H9 (cell line): Measurements from ENCODE around the gene VKORC1. TPM values are rescaled to one million over a fixed set of nuclear protein-coding genes. Genes with fewer than 3 reads are reported as not detected.

ENCODE experiments used
- DNase-seq: peaks from one replicate; pipeline ENCODE4 v3.0.0-alpha.2; 2017
- H2AFZ ChIP-seq: one replicate; pipeline ENCODE4 v1.6.1; 2013; ENCODE audit warnings: mild to moderate bottlenecking, low read length, control low read depth, moderate library complexity
- H2AK5ac ChIP-seq: 2 replicates; pipeline ENCODE4 v1.6.1; 2013; ENCODE audit warnings: low read length, control low read depth, mixed read lengths; ENCODE audit not compliant: insufficient read length
- H2BK120ac ChIP-seq: one replicate; pipeline ENCODE4 v1.6.1; 2013; ENCODE audit warnings: low read depth, mild to moderate bottlenecking, low read length, control low read depth, inconsistent platforms; ENCODE audit not compliant: poor library complexity, severe bottlenecking
- H2BK12ac ChIP-seq: 2 replicates; pipeline ENCODE4 v1.6.1; 2013; ENCODE audit warnings: low read length, control low read depth, mixed read lengths, low read depth; ENCODE audit not compliant: insufficient read length
- H2BK15ac ChIP-seq: 2 replicates; pipeline ENCODE4 v1.6.1; 2013; ENCODE audit warnings: low read depth, low read length, control low read depth
- H2BK20ac ChIP-seq: one replicate; pipeline ENCODE4 v1.6.1; 2013; ENCODE audit warnings: low read depth, mild to moderate bottlenecking, low read length, control low read depth, inconsistent platforms; ENCODE audit not compliant: poor library complexity, severe bottlenecking
- H2BK5ac ChIP-seq: 2 replicates; pipeline ENCODE4 v1.6.1; 2013; ENCODE audit warnings: low read length, control low read depth, mixed read lengths; ENCODE audit not compliant: insufficient read length
- H3K14ac ChIP-seq: 2 replicates; pipeline ENCODE4 v1.6.1; 2013; ENCODE audit warnings: low read length, control low read depth; ENCODE audit not compliant: insufficient read depth
- H3K18ac ChIP-seq: 2 replicates; pipeline ENCODE4 v1.6.1; 2013; ENCODE audit warnings: low read depth, mild to moderate bottlenecking, mixed read lengths, low read length, control low read depth; ENCODE audit not compliant: insufficient read length
- H3K23ac ChIP-seq: 2 replicates; pipeline ENCODE4 v1.6.1; 2013; ENCODE audit warnings: low read length, control low read depth, mixed read lengths, low read depth; ENCODE audit not compliant: insufficient read length
- H3K23me2 ChIP-seq: 2 replicates; pipeline ENCODE4 v1.6.1; 2013; ENCODE audit warnings: low read depth, mild to moderate bottlenecking, mixed read lengths, low read length, control low read depth; ENCODE audit not compliant: insufficient read length, poor library complexity, severe bottlenecking
- H3K27ac ChIP-seq: 2 replicates; pipeline ENCODE4 v1.5.1; 2013; ENCODE audit warnings: low read length, control low read depth, mixed read lengths, low read depth; ENCODE audit not compliant: insufficient read length
- H3K27me3 ChIP-seq: 2 replicates; pipeline ENCODE4 v1.6.1; 2013; ENCODE audit warnings: low read length, control low read depth, inconsistent platforms; ENCODE audit not compliant: insufficient read depth
- H3K4ac ChIP-seq: 2 replicates; pipeline ENCODE4 v1.6.1; 2013; ENCODE audit warnings: low read depth, mild to moderate bottlenecking, control low read depth, inconsistent platforms, low read length, moderate library complexity
- H3K4me1 ChIP-seq: 2 replicates; pipeline ENCODE4 v1.6.1; 2013; ENCODE audit warnings: low read length, control low read depth, inconsistent platforms; ENCODE audit not compliant: insufficient read depth
- H3K4me2 ChIP-seq: 2 replicates; pipeline ENCODE4 v1.6.1; 2013; ENCODE audit warnings: low read length, control low read depth, mixed read lengths; ENCODE audit not compliant: insufficient read length, insufficient read depth
- H3K56ac ChIP-seq: 2 replicates; pipeline ENCODE4 v1.6.1; 2013; ENCODE audit warnings: low read depth, mild to moderate bottlenecking, mixed read lengths, low read length, control low read depth; ENCODE audit not compliant: insufficient read length
- H3K79me1 ChIP-seq: 2 replicates; pipeline ENCODE4 v1.6.1; 2013; ENCODE audit warnings: low read depth, mild to moderate bottlenecking, moderate library complexity, low read length, control low read depth, inconsistent platforms; ENCODE audit not compliant: insufficient read depth, poor library complexity, severe bottlenecking
- H3K79me2 ChIP-seq: 2 replicates; pipeline ENCODE4 v1.6.1; 2013; ENCODE audit warnings: low read length, control low read depth, inconsistent platforms; ENCODE audit not compliant: insufficient read depth
- H3K9ac ChIP-seq: 2 replicates; pipeline ENCODE4 v1.6.1; 2013; ENCODE audit warnings: low read length, control low read depth, mixed read lengths; ENCODE audit not compliant: insufficient read length; ENCODE audit errors: extremely low read depth
- H3K9me3 ChIP-seq: one replicate; pipeline ENCODE4 v1.6.1; 2013; ENCODE audit warnings: low read depth, low read length, inconsistent platforms; ENCODE audit not compliant: control insufficient read depth
- H3T11ph ChIP-seq: one replicate; pipeline ENCODE4 v1.6.1; 2013; ENCODE audit warnings: mild to moderate bottlenecking, low read length, control low read depth, inconsistent platforms
- H4K20me1 ChIP-seq: one replicate; pipeline ENCODE4 v1.6.1; 2013; ENCODE audit not compliant: control insufficient read depth, insufficient read length, insufficient read depth
- H4K5ac ChIP-seq: 2 replicates; pipeline ENCODE4 v1.6.1; 2013; ENCODE audit warnings: low read depth, mild to moderate bottlenecking, mixed read lengths, low read length, control low read depth; ENCODE audit not compliant: insufficient read length
- H4K8ac ChIP-seq: replicated peaks from 2 replicates; pipeline ENCODE4 v1.6.1; 2013; ENCODE audit warnings: low read length, control low read depth, mixed read lengths, low read depth; ENCODE audit not compliant: insufficient read length
- H4K91ac ChIP-seq: 2 replicates; pipeline ENCODE4 v1.6.1; 2013; ENCODE audit warnings: low read depth, mild to moderate bottlenecking, moderate library complexity, mixed read lengths, low read length, control low read depth; ENCODE audit not compliant: insufficient read length
- H3K27ac Mint-ChIP-seq, 3 experiments: 2 replicates in 2 of 3; 3 replicates in 1 of 3; pipeline ENCODE4 v1.8.0; 2020 to 2021; ENCODE audit warnings: mixed read lengths in 3 of 3, mild to moderate bottlenecking in 1 of 3, moderate library complexity in 1 of 3
- H3K27me3 Mint-ChIP-seq: 2 replicates; pipeline ENCODE4 v1.8.0; 2021; ENCODE audit warnings: low read depth, mild to moderate bottlenecking, moderate library complexity, mixed read lengths
- H3K36me3 Mint-ChIP-seq, 3 experiments: 2 replicates in 2 of 3; 3 replicates in 1 of 3; pipeline ENCODE4 v1.8.0; 2020 to 2021; ENCODE audit warnings: low read depth in 3 of 3, mixed read lengths in 3 of 3; ENCODE audit not compliant: insufficient read depth in 1 of 3
- H3K4me1 Mint-ChIP-seq, 2 experiments: 2 replicates each; pipeline ENCODE4 v1.8.0; 2020; ENCODE audit warnings: mixed read lengths in 2 of 2
- H3K4me3 Mint-ChIP-seq, 2 experiments: 2 replicates in 1 of 2; 3 replicates in 1 of 2; pipeline ENCODE4 v1.8.0; 2020 to 2021; ENCODE audit warnings: mild to moderate bottlenecking in 2 of 2, mixed read lengths in 2 of 2, moderate library complexity in 1 of 2
- H3K9me3 Mint-ChIP-seq, 2 experiments: 2 replicates in 1 of 2; 3 replicates in 1 of 2; pipeline ENCODE4 v1.8.0; 2020; ENCODE audit warnings: mild to moderate bottlenecking in 2 of 2, mixed read lengths in 2 of 2, moderate library complexity in 1 of 2
- WGBS: extraction: QIAGEN DNeasy Blood & Tissue Kit; methylation state at CpG from one replicate; pipeline ENCODE4 v1.1.7; 2013; ENCODE audit warnings: missing lambda C conversion rate, low lambda C conversion rate, mixed read lengths; ENCODE audit not compliant: insufficient read length; ENCODE audit errors: extremely low coverage; 5-methylcytosine and 5-hydroxymethylcytosine counted together
- total RNA-seq: library from RNA; stranded (reverse); gene quantifications from 2 replicates; pipeline ENCODE4 v1.2.1, GENCODE V29; 2021
- TF ChIP-seq, protein P1 (sequence below): fragments of 200-600 bp; sonication (generic); conservative IDR thresholded peaks from 3 replicates; pipeline ENCODE4 v1.8.0; 2021; ENCODE audit warnings: antibody characterized with exemption, mild to moderate bottlenecking

Gene VKORC1
- total RNA-seq, 1 experiment from 2014 or later, result 93.9 TPM

DNA sequence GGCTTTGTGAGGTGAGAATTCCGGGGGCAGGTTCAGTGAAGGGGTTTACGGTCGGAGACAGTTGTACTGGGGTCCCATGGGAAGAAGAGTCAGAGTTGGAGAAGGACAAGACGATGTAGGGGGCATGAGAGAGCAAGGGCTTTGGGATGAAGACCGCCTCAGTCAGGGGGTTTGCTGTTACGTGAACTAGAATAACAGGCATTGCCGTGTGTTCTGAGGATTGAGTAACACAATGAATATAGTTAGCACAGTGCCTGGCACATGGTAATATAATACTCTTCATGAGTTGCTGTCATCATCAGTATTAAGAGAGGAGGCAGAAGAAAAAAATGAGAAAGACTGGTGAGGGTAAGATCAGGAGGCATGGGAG, 19.8 kb downstream of the VKORC1 start:
- no peak overlapping the region for H2BK5ac ChIP-seq
- no peak overlapping the region for H3K23ac ChIP-seq
- peaks cover 6% of the 10 kb centered on the region for H3K79me1 ChIP-seq
- Mint-ChIP-seq H3K36me3 (peaks cover 23 to 37% (median 37%) of the 10 kb centered on the region in 3 experiments; a peak in 6 of 7 replicates), H3K27me3 (no peaks in the 10 kb centered on the region), H3K4me1 (peaks cover 16 to 20% of the 10 kb centered on the region in 2 experiments), H3K4me3 (peak overlapping the region; percentile 92 to 95), H3K9me3 (no peaks in the 10 kb centered on the region; a peak in 1 of 5 replicates), H3K27ac (peak overlapping the region; percentile 94 to 98 (median 97))
- no peak overlapping the region for H3K14ac ChIP-seq
- H4K91ac ChIP-seq, result no peak overlapping the region
- H3K27me3 ChIP-seq, result no peaks in the 10 kb centered on the region
- H3K9me3 ChIP-seq, result no peaks in the 10 kb centered on the region
- H2AFZ ChIP-seq, result no peak overlapping the region
- peak overlapping the region; percentile 72 for H3K9ac ChIP-seq
- H3K56ac ChIP-seq, result no peak overlapping the region
- peak overlapping the region; percentile 89 for H3K4me2 ChIP-seq
- H2BK15ac ChIP-seq, result no peak overlapping the region
- DNase-seq, result no peak
- peaks cover 9% of the 10 kb centered on the region for H3K23me2 ChIP-seq
- no peak overlapping the region for H4K5ac ChIP-seq
- no peak overlapping the region for H2BK120ac ChIP-seq
- no peak overlapping the region for H3K27ac ChIP-seq
- H3K4ac ChIP-seq, result no peak overlapping the region
- no peak overlapping the region for H3K18ac ChIP-seq
- peaks cover 18% of the 10 kb centered on the region; the same call in 1 of the 2 replicates for H3K79me2 ChIP-seq
- no peak overlapping the region for H2BK20ac ChIP-seq
- no CpG with 5 or more reads among the region's 7 CpGs for WGBS
- no peak overlapping the region for H3T11ph ChIP-seq
- no peaks in the 10 kb centered on the region for H3K4me1 ChIP-seq
- H2AK5ac ChIP-seq, result no peak overlapping the region
- H4K8ac ChIP-seq, result no peak overlapping the region
- H2BK12ac ChIP-seq, result no peak overlapping the region
- TF ChIP-seq, protein P1, sequence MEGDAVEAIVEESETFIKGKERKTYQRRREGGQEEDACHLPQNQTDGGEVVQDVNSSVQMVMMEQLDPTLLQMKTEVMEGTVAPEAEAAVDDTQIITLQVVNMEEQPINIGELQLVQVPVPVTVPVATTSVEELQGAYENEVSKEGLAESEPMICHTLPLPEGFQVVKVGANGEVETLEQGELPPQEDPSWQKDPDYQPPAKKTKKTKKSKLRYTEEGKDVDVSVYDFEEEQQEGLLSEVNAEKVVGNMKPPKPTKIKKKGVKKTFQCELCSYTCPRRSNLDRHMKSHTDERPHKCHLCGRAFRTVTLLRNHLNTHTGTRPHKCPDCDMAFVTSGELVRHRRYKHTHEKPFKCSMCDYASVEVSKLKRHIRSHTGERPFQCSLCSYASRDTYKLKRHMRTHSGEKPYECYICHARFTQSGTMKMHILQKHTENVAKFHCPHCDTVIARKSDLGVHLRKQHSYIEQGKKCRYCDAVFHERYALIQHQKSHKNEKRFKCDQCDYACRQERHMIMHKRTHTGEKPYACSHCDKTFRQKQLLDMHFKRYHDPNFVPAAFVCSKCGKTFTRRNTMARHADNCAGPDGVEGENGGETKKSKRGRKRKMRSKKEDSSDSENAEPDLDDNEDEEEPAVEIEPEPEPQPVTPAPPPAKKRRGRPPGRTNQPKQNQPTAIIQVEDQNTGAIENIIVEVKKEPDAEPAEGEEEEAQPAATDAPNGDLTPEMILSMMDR, result no peak; the same call in 2 of the 3 replicates
- peaks cover 4% of the 10 kb centered on the region for H4K20me1 ChIP-seq
